ENCODE measurements around the gene SEC61B.

The SEC61B gene

GRCh38 chr9:99178912-99179872, 42.9 kb upstream of the SEC61B start:
- TF ChIP-seq SIN3A (IDR thresholded peaks at IDR 0.05; ENCODE audit: borderline replicate concordance, insufficient read depth, low read length) = no peak
- no peak for TF ChIP-seq REST (IDR thresholded peaks at IDR 0.05; ENCODE audit: insufficient read depth in 1 of 2, low read depth in 2 of 2, low read length in 2 of 2)
- TF ChIP-seq FOXP2 (optimal IDR thresholded peaks at IDR 0.05; ENCODE audit: borderline replicate concordance, extremely low read depth, extremely low read length, insufficient read depth) = no peak
- TF ChIP-seq TAF1 (IDR thresholded peaks at IDR 0.05; ENCODE audit: borderline replicate concordance, insufficient read depth, low read length) = no peak
- TF ChIP-seq POLR2AphosphoS5 (IDR thresholded peaks at IDR 0.05; ENCODE audit: low read depth, low read length) = no peak

- TF ChIP-seq SIN3A (IDR thresholded peaks at IDR 0.05; ENCODE audit: borderline replicate concordance, insufficient read depth, low read length) = no peak
- no peak for TF ChIP-seq FOXP2 (optimal IDR thresholded peaks at IDR 0.05; ENCODE audit: borderline replicate concordance, extremely low read depth, extremely low read length, insufficient read depth)
- TF ChIP-seq TAF1 (IDR thresholded peaks at IDR 0.05; ENCODE audit: borderline replicate concordance, insufficient read depth, low read length) = no peak
- TF ChIP-seq REST (IDR thresholded peaks at IDR 0.05; ENCODE audit: insufficient read depth in 1 of 2, low read depth in 2 of 2, low read length in 2 of 2) = no peak
- TF ChIP-seq POLR2AphosphoS5 (IDR thresholded peaks at IDR 0.05; ENCODE audit: low read depth, low read length) = no peak
Measured at GRCh38 chr9:99180199-99180598, 41.9 kb upstream of the SEC61B start.

GRCh38 chr9:99180662-99181061, 41.4 kb upstream of the SEC61B start:
- no peak for TF ChIP-seq FOXP2 (optimal IDR thresholded peaks at IDR 0.05; ENCODE audit: borderline replicate concordance, extremely low read depth, extremely low read length, insufficient read depth)

GRCh38 chr9:99181206-99181605, 40.9 kb upstream of the SEC61B start:
- no peak for TF ChIP-seq SIN3A (IDR thresholded peaks at IDR 0.05; ENCODE audit: borderline replicate concordance, insufficient read depth, low read length)
- no peak for TF ChIP-seq TAF1 (IDR thresholded peaks at IDR 0.05; ENCODE audit: borderline replicate concordance, insufficient read depth, low read length)
- no peak for TF ChIP-seq FOXP2 (optimal IDR thresholded peaks at IDR 0.05; ENCODE audit: borderline replicate concordance, extremely low read depth, extremely low read length, insufficient read depth)
- no peak for TF ChIP-seq REST (IDR thresholded peaks at IDR 0.05; ENCODE audit: insufficient read depth in 1 of 2, low read depth in 2 of 2, low read length in 2 of 2)
- no peak for TF ChIP-seq POLR2AphosphoS5 (IDR thresholded peaks at IDR 0.05; ENCODE audit: low read depth, low read length)

GRCh38 chr9:99181621-99182020, 40.5 kb upstream of the SEC61B start:
- no peak for TF ChIP-seq POLR2AphosphoS5 (IDR thresholded peaks at IDR 0.05; ENCODE audit: low read depth, low read length)
- TF ChIP-seq FOXP2 (optimal IDR thresholded peaks at IDR 0.05; ENCODE audit: borderline replicate concordance, extremely low read depth, extremely low read length, insufficient read depth) = no peak
- no peak for TF ChIP-seq SIN3A (IDR thresholded peaks at IDR 0.05; ENCODE audit: borderline replicate concordance, insufficient read depth, low read length)
- TF ChIP-seq REST (IDR thresholded peaks at IDR 0.05; ENCODE audit: insufficient read depth in 1 of 2, low read depth in 2 of 2, low read length in 2 of 2) = no peak
- no peak for TF ChIP-seq TAF1 (IDR thresholded peaks at IDR 0.05; ENCODE audit: borderline replicate concordance, insufficient read depth, low read length)
